Tibial nerve (tissue), 4 donors: Measurements from ENCODE around the gene BMP7. TPM values are rescaled to one million over a fixed set of nuclear protein-coding genes. Genes with fewer than 3 reads are reported as not detected.

Source experiments
- DNase-seq, 2 donors: peaks; one replicate each; pipeline ENCODE4 v3.0.0-alpha.2; 2019; ENCODE audit warnings: low spot score in 2 of 2
- H3K27ac ChIP-seq, 4 donors: fragments of 200-600 bp; sonication (generic) in 3 of 4; one replicate each; pipeline ENCODE4 v1.5.1; 2017 to 2019; ENCODE audit warnings: mild to moderate bottlenecking in 1 of 4
- H3K27me3 ChIP-seq, 2 donors: fragments of 200-600 bp; sonication (generic) in 1 of 2; one replicate each; pipeline versions ENCODE4 v1.5.1 to v1.6.0; 2017 to 2019
- H3K36me3 ChIP-seq, 3 donors: fragments of 200-600 bp; sonication (generic); one replicate each; pipeline ENCODE4 v1.5.1; 2018 to 2019
- H3K4me1 ChIP-seq, 4 donors: fragments of 200-600 bp; sonication (generic) in 3 of 4; one replicate each; pipeline ENCODE4 v1.5.1; 2017 to 2019
- H3K4me3 ChIP-seq, 4 donors: fragments of 200-600 bp; sonication (generic) in 3 of 4; one replicate each; pipeline ENCODE4 v1.5.1; 2017 to 2019; ENCODE audit warnings: mild to moderate bottlenecking in 1 of 4, moderate library complexity in 1 of 4
- H3K9me3 ChIP-seq, 4 donors: fragments of 200-600 bp; sonication (generic) in 3 of 4; one replicate each; pipeline ENCODE4 v1.5.1; 2017 to 2019
- EP300 ChIP-seq, 2 donors: sonication (generic); formaldehyde crosslinking; IDR thresholded peaks; one replicate each; pipeline ENCODE4 v1.6.1; 2017; ENCODE audit warnings: antibody characterized with exemption in 2 of 2, mild to moderate bottlenecking in 1 of 2
- POLR2A ChIP-seq, 2 donors: fragments of 450-650 bp; IDR thresholded peaks; one replicate each; pipeline ENCODE4 v1.6.1; 2017; ENCODE audit warnings: antibody characterized with exemption in 2 of 2, mild to moderate bottlenecking in 2 of 2, moderate library complexity in 2 of 2
- WGBS, 2 donors: methylation state at CpG; one replicate each; pipeline ENCODE4 v1.1.5; 2018; 5-methylcytosine and 5-hydroxymethylcytosine counted together
- total RNA-seq, 4 donors: library from RNA; depleted of rRNA; stranded (reverse); fragments of >200 nt; gene quantifications; one replicate each; pipeline ENCODE4 v1.1.0, GENCODE V29; 2016
- TF ChIP-seq, protein P1 (sequence below), 5 experiments: fragments of 200-600 bp in 3 of 5; fragments of 450-650 bp in 2 of 5; sonication (generic) in 3 of 5; IDR thresholded peaks; one replicate each; pipeline ENCODE4 v1.5.1; 2016 to 2019; ENCODE audit warnings: antibody characterized with exemption in 5 of 5, mild to moderate bottlenecking in 3 of 5, moderate library complexity in 2 of 5

The BMP7 gene
- total RNA-seq, 4 donors from 2014 or later, result 11.7 to 14.2 (median 13.4) TPM

DNA sequence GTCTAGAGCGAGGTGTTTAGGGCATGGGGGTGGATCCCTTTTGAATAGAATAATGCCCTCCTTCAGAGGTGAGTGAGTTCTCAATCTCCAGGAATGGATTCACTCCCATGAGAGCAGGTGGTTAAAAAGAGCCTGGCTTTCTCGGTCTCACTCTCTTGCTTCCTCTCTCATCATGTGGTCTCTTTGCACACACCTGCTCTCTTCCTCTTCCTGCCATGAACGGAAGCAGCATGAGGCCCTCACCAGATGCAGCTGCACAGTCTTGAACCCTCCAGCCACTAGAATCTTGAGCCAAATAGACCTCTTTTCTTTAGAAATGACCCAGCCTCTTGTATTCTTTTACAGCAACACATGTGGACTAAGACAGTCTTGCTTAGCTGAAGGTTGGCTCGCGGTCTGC, 119.3 kb downstream of the BMP7 start:
- H3K27ac ChIP-seq, result no peak overlapping the region
- no peaks in the 10 kb centered on the region for H3K27me3 ChIP-seq
- no peaks in the 10 kb centered on the region for H3K36me3 ChIP-seq
- no peak for DNase-seq
- TF ChIP-seq POLR2A (IDR thresholded peaks at IDR 0.05), result no peak
- TF ChIP-seq, protein P1, sequence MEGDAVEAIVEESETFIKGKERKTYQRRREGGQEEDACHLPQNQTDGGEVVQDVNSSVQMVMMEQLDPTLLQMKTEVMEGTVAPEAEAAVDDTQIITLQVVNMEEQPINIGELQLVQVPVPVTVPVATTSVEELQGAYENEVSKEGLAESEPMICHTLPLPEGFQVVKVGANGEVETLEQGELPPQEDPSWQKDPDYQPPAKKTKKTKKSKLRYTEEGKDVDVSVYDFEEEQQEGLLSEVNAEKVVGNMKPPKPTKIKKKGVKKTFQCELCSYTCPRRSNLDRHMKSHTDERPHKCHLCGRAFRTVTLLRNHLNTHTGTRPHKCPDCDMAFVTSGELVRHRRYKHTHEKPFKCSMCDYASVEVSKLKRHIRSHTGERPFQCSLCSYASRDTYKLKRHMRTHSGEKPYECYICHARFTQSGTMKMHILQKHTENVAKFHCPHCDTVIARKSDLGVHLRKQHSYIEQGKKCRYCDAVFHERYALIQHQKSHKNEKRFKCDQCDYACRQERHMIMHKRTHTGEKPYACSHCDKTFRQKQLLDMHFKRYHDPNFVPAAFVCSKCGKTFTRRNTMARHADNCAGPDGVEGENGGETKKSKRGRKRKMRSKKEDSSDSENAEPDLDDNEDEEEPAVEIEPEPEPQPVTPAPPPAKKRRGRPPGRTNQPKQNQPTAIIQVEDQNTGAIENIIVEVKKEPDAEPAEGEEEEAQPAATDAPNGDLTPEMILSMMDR (IDR thresholded peaks at IDR 0.05), result no peak
- no peaks in the 10 kb centered on the region for H3K4me1 ChIP-seq
- no peaks in the 10 kb centered on the region for H3K9me3 ChIP-seq
- 80 to 82% methylated on average over 5 of the region's 5 CpGs for WGBS, 2 donors
- H3K4me3 ChIP-seq, result no peak overlapping the region

DNA sequence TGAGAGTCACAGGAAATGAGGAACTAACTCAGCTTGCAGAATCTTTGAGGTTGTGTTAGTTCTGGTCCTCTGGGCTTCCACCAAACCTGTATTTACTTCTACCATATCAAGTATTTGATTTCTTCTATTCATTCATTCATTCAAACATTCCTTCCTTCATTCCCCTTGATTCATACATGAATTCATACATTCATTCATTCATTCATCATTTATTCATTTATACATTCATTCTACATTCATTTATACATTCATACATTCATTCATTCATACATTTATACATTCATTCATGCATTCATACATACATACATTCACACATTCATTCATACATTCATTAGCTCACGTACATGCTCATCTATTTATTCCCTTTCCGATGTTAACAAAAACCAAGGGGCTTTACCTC, 120.3 kb downstream of the BMP7 start:
- TF ChIP-seq EP300 (IDR thresholded peaks at IDR 0.05), result no peak
- TF ChIP-seq, protein P1 (IDR thresholded peaks at IDR 0.05), result no peak
- no peak for TF ChIP-seq POLR2A (IDR thresholded peaks at IDR 0.05)
- Histone ChIP-seq H3K36me3 (no peaks in the 10 kb centered on the region), H3K9me3 (no peaks in the 10 kb centered on the region), H3K4me1 (no peaks in the 10 kb centered on the region), H3K27ac (no peak overlapping the region), H3K27me3 (no peaks in the 10 kb centered on the region), H3K4me3 (no peak overlapping the region)
- DNase-seq, result no peak
- WGBS, 2 donors, result 93 to 98% methylated on average over 2 of the region's 2 CpGs

DNA sequence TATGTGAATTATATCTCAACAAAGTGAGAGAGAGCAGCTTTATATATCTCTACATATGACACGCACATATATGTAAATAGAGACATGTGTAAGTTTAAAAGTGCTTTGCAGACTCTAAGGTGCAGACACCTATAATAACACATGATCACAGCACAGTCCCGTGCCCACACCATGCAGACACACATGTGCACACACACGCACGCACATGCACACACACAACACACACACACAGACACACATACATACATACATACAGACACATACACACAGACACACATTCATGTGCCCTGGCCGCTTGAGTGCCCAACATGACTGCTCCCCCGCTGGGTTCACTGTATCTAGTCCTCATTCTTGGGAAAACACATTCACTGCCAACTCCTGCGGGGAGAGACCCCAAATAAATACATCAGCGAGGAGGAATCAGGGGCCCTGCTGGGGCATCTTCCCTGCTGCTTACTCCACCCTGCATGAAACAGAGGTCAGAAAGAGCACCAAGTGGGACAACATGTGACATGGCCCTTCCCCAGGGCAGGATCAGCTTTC, 121.3 kb downstream of the BMP7 start:
- 94 to 97% methylated on average over 8 of the region's 8 CpGs for WGBS, 2 donors
- Histone ChIP-seq H3K36me3 (no peaks in the 10 kb centered on the region), H3K4me1 (no peaks in the 10 kb centered on the region), H3K9me3 (no peaks in the 10 kb centered on the region), H3K4me3 (no peak overlapping the region), H3K27me3 (no peaks in the 10 kb centered on the region), H3K27ac (no peak overlapping the region)
- TF ChIP-seq, protein P1 (IDR thresholded peaks at IDR 0.05), result no peak
- TF ChIP-seq POLR2A (IDR thresholded peaks at IDR 0.05), result no peak
- TF ChIP-seq EP300 (IDR thresholded peaks at IDR 0.05), result no peak
- no peak for DNase-seq

DNA sequence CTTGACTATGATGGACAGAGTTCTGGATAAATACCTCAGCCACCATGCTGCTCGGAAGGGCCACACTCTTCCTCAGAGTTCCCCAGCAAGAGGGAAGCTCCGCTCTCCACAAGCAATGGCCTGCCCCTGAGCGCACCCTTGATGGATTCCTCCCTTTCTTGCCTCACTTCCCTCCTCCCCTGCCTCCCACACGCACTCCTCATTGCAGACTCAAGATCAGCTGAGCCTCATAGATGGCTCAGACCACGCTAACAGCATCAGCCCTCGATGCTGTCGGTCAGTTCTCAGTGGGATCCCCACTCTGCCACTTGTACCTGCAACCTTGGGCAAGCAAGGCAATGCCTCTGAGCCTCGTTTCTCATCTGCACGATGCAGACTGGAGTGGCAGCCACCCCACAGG, 123.3 kb downstream of the BMP7 start:
- no peak for DNase-seq
- H3K9me3 ChIP-seq, result no peaks in the 10 kb centered on the region

DNA sequence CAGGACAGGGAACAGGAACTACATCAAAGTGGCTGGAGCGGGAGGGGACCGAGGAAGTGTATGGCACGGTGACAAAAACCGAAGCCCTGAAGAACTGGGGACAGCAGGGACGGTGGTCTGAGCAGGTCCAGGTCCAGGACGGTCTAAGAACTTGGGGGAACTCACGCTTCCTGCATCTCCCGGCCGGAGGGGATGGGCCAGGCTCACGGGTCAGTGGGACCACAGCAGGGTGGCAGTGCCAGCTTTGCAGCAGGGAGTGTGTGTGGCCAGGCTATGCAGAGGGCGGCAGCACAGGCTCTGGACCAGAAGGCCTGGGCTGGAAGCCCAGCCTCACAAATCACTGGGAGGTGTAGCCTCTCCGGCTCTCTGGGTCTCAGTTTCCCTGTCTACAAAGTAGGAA, 123.8 kb downstream of the BMP7 start:
- 77 to 88% methylated on average over 12 of the region's 12 CpGs for WGBS, 2 donors
- TF ChIP-seq POLR2A (IDR thresholded peaks at IDR 0.05), result no peak
- TF ChIP-seq EP300 (IDR thresholded peaks at IDR 0.05), result no peak
- TF ChIP-seq, protein P1 (IDR thresholded peaks at IDR 0.05), result no peak

More for the DNA sequence above, 123.3 kb downstream of the BMP7 start:
- no peaks in the 10 kb centered on the region for H3K36me3 ChIP-seq
- no peaks in the 10 kb centered on the region for H3K27me3 ChIP-seq
- no peak overlapping the region for H3K27ac ChIP-seq
- H3K4me1 ChIP-seq, result no peaks in the 10 kb centered on the region
- WGBS, 2 donors, result 77 to 86% methylated on average over 9 of the region's 9 CpGs
- TF ChIP-seq POLR2A (IDR thresholded peaks at IDR 0.05) (no peak), EP300 (IDR thresholded peaks at IDR 0.05) (no peak)
- TF ChIP-seq, protein P1 (IDR thresholded peaks at IDR 0.05), result no peak
- H3K4me3 ChIP-seq, result no peak overlapping the region

More for the DNA sequence above, 123.8 kb downstream of the BMP7 start:
- H3K4me3 ChIP-seq, result no peak overlapping the region
- no peaks in the 10 kb centered on the region for H3K4me1 ChIP-seq
- no peaks in the 10 kb centered on the region for H3K36me3 ChIP-seq
- DNase-seq, result no peak
- H3K27me3 ChIP-seq, result no peaks in the 10 kb centered on the region
- H3K9me3 ChIP-seq, result no peaks in the 10 kb centered on the region
- H3K27ac ChIP-seq, result no peak overlapping the region
